HK-2 (cell line): ENCODE measurements around the gene TGFB3.
"Not testable (repeated sequence)": the region's sequence is repeated elsewhere in the genome, so short reads cannot be mapped to it uniquely, and the experiment has no call there.

Experiments used
- DNase-seq: peaks from one replicate; pipeline ENCODE4 v3.0.0-alpha.2; 2018; ENCODE audit not compliant: unreplicated experiment

TGFB3 gene

DNA sequence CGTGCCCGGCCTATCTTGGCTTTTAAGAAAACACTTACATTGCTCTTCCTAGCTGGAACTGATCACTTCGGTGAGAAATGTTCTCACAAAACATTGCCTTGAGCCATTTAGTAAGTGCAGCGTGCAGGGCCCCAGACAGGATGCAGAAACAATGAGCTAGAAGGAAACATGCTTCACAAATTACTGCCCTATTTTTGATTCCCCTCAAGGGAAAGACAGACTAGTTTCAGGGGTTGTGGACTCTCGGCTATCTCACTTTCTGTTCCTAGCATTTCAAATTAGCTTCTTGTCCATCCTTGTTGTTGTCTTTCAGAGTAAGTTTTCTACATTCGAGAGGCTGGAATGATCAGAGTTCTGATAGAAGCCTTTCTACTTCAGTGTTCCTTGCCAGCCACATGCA lies 21.6 kb downstream of the TGFB3 start:
- no peak for DNase-seq

DNA sequence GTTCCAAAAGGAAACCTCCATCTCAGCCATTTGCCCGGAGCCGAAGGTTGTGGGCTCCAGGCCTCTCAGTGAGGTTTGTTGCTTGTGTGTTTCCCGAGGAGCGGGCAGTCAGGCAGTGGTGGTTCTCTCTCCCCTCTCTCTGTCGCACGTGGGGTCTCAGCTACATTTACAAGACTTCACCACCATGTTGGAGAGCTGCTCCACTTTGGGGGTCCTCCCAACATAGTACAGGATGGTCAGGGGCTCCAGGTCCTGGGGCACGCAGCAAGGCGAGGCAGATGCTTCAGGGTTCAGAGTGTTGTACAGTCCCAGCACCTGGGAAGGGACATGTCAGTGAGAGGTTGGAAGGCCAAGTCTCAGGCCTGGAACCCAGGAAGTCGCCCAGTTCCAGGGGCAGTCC lies 22.8 kb downstream of the TGFB3 start:
- no peak for DNase-seq

DNA sequence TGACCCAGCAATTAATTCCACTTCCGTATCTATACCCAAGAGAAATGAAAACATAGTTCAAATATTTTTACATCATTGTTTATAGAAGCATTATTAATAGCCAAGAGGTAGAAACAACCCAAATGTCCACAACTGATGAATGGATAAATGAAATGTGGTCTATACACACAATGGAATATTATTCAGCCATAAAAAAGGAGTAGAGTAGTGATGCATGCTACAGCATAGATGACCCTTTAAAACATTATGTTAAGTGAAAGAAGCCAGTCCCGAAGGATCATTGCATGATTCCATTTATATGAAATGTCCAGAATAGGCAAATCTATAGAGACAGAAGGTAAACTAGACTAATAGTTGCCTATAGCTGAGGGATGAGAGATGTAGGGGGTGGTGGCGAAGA lies 29.3 kb downstream of the TGFB3 start:
- no peak for DNase-seq

DNA sequence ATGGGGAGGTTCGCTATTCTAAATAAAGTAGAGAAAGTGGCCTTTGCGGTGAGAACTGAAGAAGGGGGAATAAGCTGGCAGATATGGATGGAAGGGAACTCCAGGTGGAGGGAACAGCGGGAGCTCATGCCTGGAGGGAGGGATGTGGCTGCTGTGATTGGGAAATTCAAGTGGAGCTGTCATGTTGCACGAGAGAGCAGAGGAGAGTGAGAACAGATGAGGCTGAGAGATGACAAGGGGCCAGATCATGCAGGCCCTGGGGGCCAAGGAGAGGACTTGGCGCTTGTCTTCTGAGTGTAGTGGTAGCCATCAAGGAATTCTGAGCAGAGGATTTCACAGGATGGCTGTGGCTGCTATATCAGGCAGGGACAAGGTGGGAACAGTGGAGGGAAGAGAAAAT lies 35.0 kb downstream of the TGFB3 start:
- no peak for DNase-seq

DNA sequence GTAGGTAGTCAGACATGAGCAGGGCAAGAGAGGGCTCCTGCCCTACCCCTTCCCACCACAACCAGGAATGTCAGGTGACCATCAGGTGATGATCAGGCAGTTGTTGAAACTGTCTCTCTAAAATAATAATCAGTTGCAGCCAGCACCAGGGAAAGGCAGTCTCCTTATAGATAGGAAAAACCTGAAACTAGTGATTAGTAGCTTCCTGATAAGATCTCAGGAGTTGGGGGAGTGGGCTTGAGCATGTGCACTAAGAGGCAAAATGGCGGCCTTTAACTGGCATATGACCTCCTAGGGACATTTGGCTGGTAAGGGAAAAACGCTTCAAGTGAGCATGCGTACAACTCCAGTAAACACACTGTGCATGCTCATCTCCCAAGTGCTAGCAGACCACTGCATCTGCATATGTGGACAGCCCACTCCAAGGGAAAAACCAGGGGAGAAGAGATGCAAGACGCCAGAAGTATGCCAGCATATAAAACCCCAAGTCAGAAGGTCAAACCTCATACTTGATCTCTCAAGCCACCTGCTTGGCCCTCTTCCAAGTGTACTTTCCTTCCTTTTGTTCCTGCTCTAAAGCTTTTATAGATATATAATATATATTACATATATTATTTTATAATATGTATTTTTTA lies 37.1 kb downstream of the TGFB3 start:
- DNase-seq = no peak

DNA sequence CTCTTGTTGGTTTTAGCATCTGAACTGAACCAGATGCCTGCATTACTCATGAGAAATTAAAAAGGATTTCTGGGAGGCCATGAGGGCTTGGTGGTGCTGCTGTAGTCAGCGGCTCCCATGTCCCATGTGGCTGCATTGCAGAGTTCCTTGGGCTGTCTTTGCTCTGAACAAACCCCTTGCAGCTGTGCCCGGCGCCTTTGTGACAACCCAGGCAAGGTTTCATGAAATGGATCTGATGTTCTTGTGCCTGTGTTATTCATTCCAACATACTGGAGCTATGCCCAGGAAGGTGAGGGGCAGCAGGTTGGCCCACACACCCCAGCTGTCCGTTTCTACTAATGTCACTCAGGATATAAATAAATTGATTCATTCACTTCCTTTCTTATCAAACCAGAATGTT lies 40.8 kb downstream of the TGFB3 start:
- no peak for DNase-seq

DNA sequence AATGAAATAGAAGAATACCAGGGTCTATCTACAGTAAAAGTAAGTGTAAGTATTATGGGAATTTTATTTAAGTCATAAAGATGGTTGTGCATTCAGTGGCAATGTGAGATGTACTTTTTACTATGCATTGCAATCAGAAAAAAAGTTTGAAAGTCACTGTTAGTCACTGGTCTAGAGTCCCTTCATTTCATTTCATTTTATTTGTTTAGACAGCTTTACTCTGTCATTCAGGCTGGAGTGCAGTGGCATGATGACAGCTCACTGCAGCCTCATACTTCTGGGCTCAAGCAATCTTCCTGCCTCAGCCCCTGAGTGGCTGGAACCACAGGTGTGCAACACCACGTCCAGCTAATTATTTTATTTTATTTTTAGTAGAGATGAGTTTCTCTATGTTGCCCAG lies 42.6 kb downstream of the TGFB3 start:
- no peak for DNase-seq

DNA sequence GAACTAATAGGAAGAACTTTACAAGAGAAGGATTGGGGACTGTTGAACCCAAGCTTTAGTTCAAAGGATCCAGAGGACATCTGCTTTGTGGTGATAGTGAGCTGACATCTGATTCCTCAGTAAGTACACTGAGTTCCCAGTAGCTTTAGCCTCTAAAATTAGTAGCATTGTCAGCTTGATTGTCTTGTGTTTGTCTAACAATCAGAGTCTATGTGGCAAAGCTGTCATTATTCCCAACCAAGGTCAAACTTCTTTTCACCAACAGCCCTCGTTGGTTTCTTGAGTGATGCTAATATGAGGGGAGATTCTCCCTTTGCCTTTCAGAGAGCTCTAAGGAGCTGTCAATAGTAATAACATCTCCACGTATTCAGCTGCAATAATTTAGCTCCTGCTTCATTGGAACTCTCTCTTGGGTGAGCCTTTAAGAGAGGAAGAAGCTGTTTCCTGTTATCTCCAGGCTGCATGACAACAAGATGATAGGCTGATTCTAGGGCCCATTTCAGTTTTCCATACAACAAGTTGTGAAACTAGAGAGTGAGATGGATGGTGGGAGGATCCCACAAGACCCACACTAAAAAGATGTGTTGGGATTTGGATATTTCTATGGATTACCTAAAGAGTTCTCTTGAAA lies 46.7 kb downstream of the TGFB3 start:
- DNase-seq = no peak

DNA sequence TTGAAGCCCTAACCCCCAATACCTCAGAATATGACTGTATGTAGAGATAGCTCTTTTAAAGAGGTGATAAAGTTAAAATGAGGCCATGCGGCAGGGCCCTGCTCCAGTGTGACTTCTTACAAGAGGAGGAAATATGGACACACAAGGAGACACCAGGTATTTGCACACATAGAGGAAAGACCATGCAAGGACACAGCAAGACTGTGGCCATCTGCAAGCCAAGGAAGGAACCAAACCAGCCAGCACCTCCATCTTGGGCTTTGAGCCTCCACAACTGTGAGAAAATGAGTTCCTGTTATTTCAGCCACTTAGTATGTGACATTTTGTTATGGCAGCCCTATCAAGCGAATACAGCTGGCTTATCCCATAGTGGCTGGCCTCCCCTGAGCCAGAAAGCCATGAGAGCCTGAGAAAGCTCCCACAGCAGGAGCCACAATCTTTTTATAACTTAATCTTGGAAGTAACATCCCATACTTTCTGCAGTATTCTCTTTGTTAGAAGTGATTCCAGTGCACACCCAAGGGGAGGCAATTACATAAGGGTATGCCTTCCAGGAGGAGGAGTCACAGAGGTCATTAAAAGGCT lies 48.0 kb downstream of the TGFB3 start:
- no peak for DNase-seq

DNA sequence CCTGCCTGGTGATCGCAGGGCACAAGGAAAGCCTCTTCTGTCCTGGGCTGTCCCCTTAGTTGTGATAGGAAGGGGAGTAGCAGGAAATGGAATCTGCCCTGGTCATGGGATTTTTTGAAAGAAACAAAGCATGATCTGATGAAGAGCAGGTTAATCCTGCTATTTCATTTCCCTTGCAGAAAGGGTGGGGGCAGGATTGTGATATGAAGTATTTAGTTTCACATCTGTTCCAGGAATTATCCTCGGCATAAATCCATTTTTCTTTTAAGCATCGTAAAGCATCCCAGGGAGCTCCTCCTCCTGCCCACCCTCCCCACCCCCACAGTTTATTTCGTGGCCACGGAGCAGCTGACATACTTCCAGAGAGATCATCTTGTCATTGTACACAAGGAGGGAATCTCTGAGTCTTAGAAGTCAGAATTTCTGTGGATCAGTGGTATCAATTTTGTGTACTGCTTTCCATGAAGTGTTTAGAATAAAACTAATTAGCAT lies 53.1 kb downstream of the TGFB3 start:
- no peak for DNase-seq

DNA sequence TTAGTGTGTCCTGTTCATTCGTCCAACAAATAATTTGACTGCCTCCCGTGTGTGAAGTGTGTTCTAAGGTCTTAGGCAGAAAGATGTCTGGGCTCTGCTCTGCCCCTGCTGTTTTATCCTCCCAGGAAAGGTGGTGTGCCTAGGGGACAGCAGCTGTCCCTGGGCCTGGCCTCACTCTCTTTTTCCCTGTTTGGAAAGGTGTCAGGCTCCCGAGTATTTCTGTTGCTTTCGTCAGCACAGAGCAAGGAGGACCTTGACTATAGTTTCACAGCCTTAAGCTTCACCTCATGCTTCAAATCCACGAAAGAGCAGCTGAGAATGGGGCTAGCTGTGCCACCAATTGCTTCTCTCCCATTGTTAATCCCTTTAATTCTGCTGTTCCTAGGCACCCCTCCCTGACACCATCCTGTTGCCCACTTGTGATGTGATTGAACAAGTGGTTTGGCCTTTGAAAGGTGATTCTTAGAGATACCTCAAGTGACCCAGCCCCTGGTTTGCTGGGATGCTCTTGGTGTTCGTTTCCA lies 54.2 kb downstream of the TGFB3 start:
- DNase-seq = no peak

DNA sequence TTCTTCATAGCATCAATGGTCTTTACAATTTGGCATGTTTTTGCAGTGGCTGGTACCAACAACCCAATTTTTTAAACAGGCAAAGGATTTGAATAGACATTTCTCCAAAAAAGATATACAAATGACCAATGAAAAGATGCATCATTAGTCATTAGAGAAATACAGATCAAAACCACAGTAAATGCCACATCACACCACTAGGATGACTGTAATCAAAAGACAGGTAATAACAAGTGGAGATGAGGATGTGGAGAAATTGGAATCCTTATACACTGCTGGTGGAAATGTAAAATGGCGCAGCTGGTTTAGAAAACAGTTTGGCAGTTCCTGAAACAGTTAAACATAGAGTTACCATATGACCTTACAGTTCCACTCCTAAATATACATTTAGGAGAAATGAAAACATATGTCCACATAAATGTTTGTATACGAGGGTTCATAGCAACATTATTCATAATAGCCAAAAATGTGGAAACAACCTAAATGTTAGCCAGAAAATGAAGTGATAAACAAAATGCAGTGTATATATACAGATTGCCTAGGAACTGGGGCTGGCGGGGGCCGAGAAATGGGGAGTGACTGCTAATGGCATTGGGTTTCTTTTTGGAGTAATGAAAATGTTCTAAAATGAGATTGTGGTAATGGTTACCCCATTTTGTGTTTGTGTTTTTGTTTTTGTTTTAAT lies 55.2 kb downstream of the TGFB3 start:
- DNase-seq = no peak

DNA sequence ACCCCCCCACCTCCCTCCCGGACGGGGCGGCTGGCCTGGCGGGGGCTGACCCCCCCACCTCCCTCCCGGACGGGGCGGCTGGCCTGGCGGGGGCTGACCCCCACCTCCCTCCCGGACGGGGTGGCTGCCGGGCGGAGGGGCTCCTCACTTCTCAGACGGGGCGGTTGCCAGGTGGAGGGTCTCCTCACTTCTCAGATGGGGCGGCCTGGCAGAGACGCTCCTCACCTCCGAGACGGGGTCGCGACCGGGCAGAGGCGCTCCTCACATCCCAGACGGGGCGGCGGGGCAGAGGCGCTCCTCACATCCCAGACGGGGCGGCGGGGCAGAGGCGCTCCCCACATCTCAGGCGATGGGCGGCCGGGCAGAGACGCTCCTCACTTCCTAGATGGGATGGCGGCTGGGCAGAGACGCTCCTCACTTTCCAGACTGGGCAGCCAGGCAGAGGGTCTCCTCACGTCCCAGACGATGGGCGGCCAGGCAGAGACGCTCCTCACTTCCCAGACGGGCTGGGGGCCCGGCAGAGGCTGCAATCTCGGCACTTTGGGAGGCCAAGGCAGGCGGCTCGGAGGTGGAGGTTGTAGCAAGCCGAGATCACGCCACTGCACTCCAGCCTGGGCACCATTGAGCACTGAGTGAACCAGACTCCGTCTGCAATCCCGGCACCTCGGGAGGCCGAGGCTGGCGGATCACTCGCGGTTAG lies 56.5 kb downstream of the TGFB3 start:
- not testable (repeated sequence) for DNase-seq

DNA sequence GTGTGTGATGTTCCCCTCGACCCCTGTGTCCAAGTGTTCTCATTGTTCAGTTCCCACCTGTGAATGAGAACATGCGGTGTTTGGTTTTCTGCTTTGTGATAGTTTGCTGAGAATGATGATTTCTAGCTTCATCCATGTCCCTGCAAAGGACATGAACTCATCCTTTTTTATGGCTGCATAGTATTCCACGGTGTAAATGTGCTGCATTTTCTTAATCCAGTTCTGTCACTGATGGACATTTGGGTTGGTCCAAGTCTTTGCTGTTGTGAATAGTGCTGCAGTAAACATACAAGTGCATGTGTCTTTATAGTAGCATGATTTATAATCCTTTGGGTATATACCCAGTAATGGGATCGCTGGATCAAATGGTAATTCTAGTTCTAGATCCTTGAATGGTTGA lies 61.4 kb downstream of the TGFB3 start:
- not testable (repeated sequence) for DNase-seq

DNA sequence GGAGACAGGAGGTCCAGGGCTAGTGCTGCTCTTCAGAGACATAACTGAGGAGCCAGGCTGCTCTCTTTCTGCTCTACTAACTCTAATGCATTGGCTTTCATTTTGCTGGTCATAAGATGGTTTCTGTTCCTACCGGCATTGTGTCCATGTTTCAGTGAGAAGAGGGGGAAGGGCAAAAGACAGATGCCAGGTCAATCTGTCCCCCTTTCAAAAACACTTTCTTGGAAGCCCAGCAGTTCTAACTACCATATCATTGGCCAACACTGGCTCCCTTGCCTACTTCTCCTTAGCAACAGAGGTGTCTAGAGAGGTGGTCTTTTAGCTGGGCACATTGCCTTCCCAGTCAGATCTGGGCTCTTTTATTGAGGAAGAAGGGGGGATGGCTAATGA lies 63.9 kb downstream of the TGFB3 start:
- no peak for DNase-seq

DNA sequence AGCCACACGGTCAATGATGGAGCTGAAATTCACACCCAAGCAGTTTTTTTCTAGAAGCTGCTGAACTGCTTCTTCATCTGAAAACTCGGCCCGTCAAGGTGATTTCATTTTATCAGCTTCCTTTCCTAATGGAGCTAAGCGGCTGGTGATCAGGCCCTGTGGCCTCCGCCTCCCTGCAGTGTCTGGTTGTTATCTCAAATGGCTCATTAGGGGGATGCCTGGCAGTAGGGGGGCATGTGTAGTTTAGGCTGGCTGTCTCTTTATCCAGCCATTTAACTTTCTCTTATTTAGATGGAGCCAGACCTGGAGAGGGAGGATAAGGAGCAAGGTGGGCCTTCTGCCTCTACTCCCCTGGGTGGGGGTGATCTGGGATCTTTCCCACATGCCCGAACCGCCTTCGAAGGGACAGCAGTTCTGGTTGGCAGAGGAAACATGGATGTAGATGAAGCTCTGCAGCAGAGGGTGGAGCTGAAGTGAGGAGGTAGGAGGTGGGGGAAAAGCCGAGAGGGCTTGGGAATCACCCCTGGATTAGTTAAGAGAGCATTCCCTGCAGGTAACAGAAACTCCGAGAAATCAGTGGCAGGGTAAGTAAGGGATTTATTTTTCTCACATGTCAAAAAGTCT lies 64.4 kb downstream of the TGFB3 start:
- no peak for DNase-seq

DNA sequence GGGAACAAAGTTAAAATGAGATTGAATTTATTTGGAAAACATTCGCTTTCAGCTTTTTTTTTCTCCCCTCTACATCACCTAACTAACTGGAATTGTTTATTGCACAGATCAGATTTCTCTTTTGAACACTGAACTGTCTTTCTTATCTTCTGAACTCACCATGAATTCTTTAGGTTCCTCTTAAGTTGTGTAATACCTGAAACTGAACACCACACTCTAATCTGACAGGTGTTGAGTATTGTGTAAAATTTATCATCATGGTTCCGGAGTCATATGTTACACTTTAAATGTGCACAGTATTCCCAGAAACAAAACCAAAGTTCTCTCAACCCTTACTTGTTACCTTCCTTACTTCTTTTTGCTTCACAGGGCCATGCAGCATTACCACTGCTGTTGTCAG lies 66.8 kb downstream of the TGFB3 start:
- no peak for DNase-seq

DNA sequence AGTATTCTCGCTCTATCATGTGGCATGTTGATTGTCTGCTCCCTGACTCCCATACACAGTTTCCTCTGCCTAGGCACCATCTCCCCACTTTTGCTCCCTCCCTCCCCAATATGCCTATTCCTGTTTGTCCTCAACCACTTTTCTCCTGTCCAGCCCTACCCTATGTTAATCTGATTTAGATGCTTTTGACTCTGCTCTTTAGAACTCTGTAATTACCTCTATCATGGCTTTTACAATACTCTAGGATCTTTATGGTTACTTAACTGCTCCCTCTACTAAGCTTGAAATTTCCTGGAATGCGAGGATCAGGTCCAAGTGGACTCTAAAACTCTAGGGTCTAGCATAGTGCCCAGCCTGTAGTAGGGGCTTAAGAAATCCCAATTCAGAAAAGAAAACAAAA lies 68.6 kb downstream of the TGFB3 start:
- no peak for DNase-seq

DNA sequence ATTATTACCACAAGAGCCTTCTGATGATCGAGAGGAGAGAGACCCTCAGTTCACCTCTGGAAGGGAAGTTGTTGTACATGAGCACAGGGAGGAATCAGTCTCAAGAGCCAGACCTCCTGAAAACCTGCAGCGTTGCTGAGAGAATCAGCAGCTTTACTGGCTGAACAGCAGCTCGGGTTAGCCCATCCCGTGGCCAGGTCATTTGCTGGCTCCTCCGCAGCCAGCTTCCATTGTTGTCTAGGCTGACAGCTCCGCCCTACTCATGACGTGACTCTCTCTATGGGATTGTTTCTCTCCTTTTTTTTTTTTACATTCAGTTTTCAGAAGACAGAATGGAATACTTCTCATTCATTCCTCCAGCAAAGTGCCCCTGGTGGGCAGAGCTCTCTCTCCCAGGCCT lies 69.9 kb downstream of the TGFB3 start:
- DNase-seq = no peak

DNA sequence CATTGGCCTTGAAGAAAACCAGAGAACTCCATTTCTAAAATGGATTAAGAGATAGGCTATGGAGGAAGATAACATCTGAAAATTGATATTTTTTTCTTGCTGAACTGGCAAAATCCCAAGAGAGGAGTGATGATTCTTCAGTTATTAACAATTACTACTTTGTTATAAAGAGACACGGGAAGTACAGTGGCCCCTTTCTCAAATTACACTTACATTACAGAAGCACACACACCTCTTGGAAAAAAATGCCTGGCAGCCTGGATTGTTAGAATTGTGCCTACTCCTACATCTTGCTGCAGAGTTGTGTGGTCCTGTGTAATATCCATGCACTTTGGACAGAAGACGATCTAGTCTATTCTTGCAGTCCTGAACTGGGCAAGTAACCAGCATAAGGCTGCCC lies 71.7 kb downstream of the TGFB3 start:
- DNase-seq = no peak

DNA sequence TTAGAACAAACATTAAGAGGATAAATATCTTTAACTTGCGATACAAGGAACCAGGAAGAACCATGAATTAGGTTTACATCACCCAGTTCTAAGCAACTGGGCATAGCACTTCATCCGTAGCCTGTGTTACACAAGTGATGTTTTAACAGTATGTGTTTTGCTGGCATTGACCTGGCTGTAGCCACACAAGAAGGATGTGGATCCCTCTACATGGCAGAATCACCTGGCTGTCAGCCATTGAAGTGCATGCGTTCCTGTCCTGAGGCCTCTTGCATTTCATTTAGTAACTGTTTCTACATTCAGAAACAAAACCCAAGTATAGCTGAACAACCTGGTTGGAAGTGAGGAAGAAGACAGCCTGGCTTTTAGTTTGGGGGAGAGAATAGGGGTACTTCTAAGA lies 72.2 kb downstream of the TGFB3 start:
- no peak for DNase-seq
